Subcutaneous preadipocyte (primary cell): ENCODE results near the gene SLC5A7. TPM values are rescaled to one million over a fixed set of nuclear protein-coding genes. Genes with fewer than 3 reads are reported as not detected.

ENCODE experiments used
- total RNA-seq: library from RNA; depleted of rRNA; stranded (reverse); fragments of >200 nt; gene quantifications from 2 replicates; pipeline ENCODE4 v1.2.3, GENCODE V29; 2012

Gene SLC5A7
- total RNA-seq, result not detected in 2 replicates

DNA sequence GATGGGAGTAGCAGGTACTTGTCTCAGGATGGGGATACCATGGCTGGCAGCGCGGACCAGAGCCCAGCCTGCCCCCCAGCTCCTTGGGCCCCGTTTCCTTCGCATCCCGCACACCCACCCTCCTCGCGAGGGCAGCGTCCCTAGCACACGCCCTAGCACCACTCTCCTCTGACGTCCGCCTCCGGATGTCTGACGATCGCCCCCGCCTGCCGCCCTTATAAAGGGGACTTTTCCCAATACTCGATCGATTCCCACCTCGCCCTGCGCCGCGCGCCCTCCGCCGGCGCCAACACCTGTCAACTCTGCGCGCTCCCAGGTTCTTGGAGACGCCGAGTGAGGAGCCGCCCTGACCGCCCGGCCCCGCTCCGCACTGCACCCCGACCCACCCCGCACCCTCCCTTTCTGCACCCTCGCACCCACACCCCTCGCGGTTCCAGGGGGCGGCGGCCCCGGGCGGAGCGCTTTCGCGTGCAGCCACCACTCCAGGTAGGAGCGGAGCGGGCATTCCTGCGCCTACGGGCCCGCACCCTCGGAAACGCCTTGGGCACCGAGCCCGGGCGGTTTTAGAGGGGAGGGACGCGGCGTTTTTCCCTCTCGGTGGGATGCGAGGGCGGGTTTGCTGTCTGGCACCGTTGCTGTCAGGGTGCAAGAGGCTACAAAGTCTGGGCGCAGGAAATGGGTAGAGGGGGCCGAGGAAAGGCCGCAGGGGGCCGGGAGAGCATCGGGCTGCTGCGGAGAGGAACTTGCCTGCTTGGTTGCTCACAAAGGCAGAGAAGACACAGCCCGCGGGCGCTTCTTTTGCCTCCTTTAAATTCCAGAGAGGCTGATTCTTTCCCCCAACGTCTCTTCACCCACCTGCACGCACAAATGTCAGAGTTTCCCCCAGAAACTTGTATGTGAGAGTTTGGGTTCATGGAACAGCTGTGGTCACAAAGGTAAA, at the start of gene SLC5A7:
TSS of gene SLC5A7 (plus strand) at position 247 of the 940 bp plus-strand sequence. CDS start 1,632 bp downstream, outside the sequence.

Other genes with a start within 250 kb of the SLC5A7 start
- not detected in 2 replicates for gene RGPD4, start 159.6 kb upstream of the SLC5A7 start, total RNA-seq